PC-3 (cell line): Measurements from ENCODE around the gene GRIK1. TPM values are rescaled to one million over a fixed set of nuclear protein-coding genes. Genes with fewer than 3 reads are reported as not detected.

Experiments
- ATAC-seq: fragments of 200-7000 bp; cut with Tn5 transposase; 2 replicates; pipeline ENCODE4 v1.9.1; 2020; ENCODE audit warnings: mild to moderate bottlenecking, moderate library complexity
- BruUV-seq: library from RNA; stranded (reverse); fragments of 400-500 nt; replicated peaks from 2 replicates; lab custom pipeline; 2021; lab: Mats Ljungman, UMichigan
- CTCF ChIA-PET: fragments of 300-600 bp; sonication (Branson Sonifier 250); formaldehyde crosslinking; loops from one replicate; lab custom pipeline; 2022; ENCODE audit warnings: antibody characterized with exemption; lab: Charles Lee
- POLR2A ChIA-PET: fragments of 300-600 bp; sonication (Branson Sonifier 250); formaldehyde crosslinking; loops from one replicate; lab custom pipeline; 2022; ENCODE audit warnings: antibody characterized with exemption; ENCODE audit not compliant: unreplicated experiment; lab: Charles Lee
- DNase-seq: peaks from one replicate; pipeline ENCODE4 v3.0.0-alpha.2; 2015
- H2AFZ ChIP-seq: fragments of 300-600 bp; sonication (generic); 2 replicates; pipeline ENCODE4 v1.6.0; 2016; ENCODE audit warnings: antibody characterized with exemption, low read length
- H3F3A ChIP-seq: fragments of 300-600 bp; sonication (generic); one replicate; pipeline ENCODE4 v1.6.0; 2017; ENCODE audit warnings: antibody characterized with exemption, low read length, control low read depth, mild to moderate bottlenecking; ENCODE audit not compliant: unreplicated experiment
- H3K27ac ChIP-seq: fragments of 300-600 bp; sonication (generic); 2 replicates; pipeline ENCODE4 v1.5.1; 2016; ENCODE audit warnings: mild to moderate bottlenecking, low read length
- H3K27me3 ChIP-seq: fragments of 300-600 bp; sonication (generic); 2 replicates; pipeline ENCODE4 v1.6.1; 2016; ENCODE audit warnings: low read length, mixed read lengths
- H3K36me3 ChIP-seq: fragments of 300-600 bp; sonication (generic); 2 replicates; pipeline ENCODE4 v1.6.1; 2016; ENCODE audit warnings: low read depth, mixed run types, low read length, mixed read lengths
- H3K4me1 ChIP-seq: fragments of 300-600 bp; sonication (generic); 2 replicates; pipeline ENCODE4 v1.5.1; 2016; ENCODE audit warnings: low read length; ENCODE audit not compliant: insufficient read depth
- H3K4me2 ChIP-seq: fragments of 300-600 bp; sonication (generic); 2 replicates; pipeline ENCODE4 v1.6.0; 2016; ENCODE audit warnings: low read length
- H3K4me3 ChIP-seq: fragments of 300-600 bp; sonication (generic); 2 replicates; pipeline ENCODE4 v1.5.1; 2016; ENCODE audit warnings: mild to moderate bottlenecking, low read length, mixed read lengths
- H3K79me2 ChIP-seq: fragments of 300-600 bp; sonication (generic); 2 replicates; pipeline ENCODE4 v1.6.1; 2017; ENCODE audit warnings: low read length, mixed read lengths
- H3K9ac ChIP-seq: fragments of 300-600 bp; sonication (generic); 2 replicates; pipeline ENCODE4 v1.6.0; 2016; ENCODE audit warnings: mild to moderate bottlenecking, low read length
- H3K9me2 ChIP-seq: fragments of 300-600 bp; sonication (generic); replicated peaks from 2 replicates; pipeline ENCODE4 v1.6.1; 2016; ENCODE audit warnings: mixed run types, low read length, mixed read lengths
- H3K9me3 ChIP-seq: fragments of 300-600 bp; sonication (generic); 2 replicates; pipeline ENCODE4 v1.6.1; 2016; ENCODE audit warnings: low read length, mixed read lengths
- H4K20me1 ChIP-seq: fragments of 300-600 bp; sonication (generic); 2 replicates; pipeline ENCODE4 v1.6.1; 2016; ENCODE audit warnings: low read length, mixed read lengths
- CTCF ChIP-seq: fragments of 300-600 bp; sonication (generic); conservative IDR thresholded peaks from 2 replicates; pipeline ENCODE4 v1.5.1; 2017; ENCODE audit warnings: antibody characterized with exemption, low read depth, mild to moderate bottlenecking, low read length
- EZH2 ChIP-seq: fragments of 300-600 bp; sonication (generic); IDR thresholded peaks from one replicate; pipeline ENCODE4 v1.6.1; 2017; ENCODE audit warnings: antibody characterized with exemption, mild to moderate bottlenecking, low read length; ENCODE audit not compliant: unreplicated experiment
- EZH2phosphoT487 ChIP-seq: fragments of 300-600 bp; sonication (generic); IDR thresholded peaks from 2 replicates; pipeline ENCODE4 v1.6.1; 2018; ENCODE audit warnings: mild to moderate bottlenecking, antibody characterized with exemption, low read length, borderline replicate concordance
- intact Hi-C: fragments of 100-400 bp; cut with micrococcal nuclease; formaldehyde crosslinking; loops from 2 replicates; pipeline ENCODE4 v1.9.0; 2023
- total RNA-seq: library from RNA; depleted of rRNA; stranded (reverse); fragments of >200 nt; gene quantifications from 2 replicates; pipeline ENCODE4 v1.2.3, GENCODE V29; 2014

The GRIK1 gene
- total RNA-seq, 1 experiment from 2014 or later = not detected

- Histone ChIP-seq H2AFZ (no peak overlapping the region), H3K4me2 (no peak overlapping the region), H3K4me1 (no peaks in the 10 kb centered on the region), H3K36me3 (no peaks in the 10 kb centered on the region), H3K27ac (no peak overlapping the region), H3K9ac (no peak overlapping the region), H3K9me2 (no peaks in the 10 kb centered on the region), H4K20me1 (no peaks in the 10 kb centered on the region), H3K4me3 (no peak overlapping the region), H3K27me3 (no peaks in the 10 kb centered on the region), H3F3A (no peaks in the 10 kb centered on the region), H3K9me3 (no peaks in the 10 kb centered on the region), H3K79me2 (no peaks in the 10 kb centered on the region)
- ATAC-seq (no peak), DNase-seq (no peak)
- no TSS peak for BruUV-seq
- intact Hi-C loops = no loop called here
- TF ChIP-seq EZH2 = no peak
- TF ChIP-seq CTCF = no peak
- TF ChIP-seq EZH2phosphoT487 = no peak
- ChIA-PET POLR2A (no interaction called here), CTCF (no interaction called here)
Measured at GRCh38 chr21:29909571-29909970, 30.2 kb downstream of the GRIK1 start.

GRCh38 chr21:29904359-29905282 lies 35.2 kb downstream of the GRIK1 start:
- Histone ChIP-seq H3K4me2 (no peak overlapping the region), H3K9me3 (no peaks in the 10 kb centered on the region), H3K9me2 (no peaks in the 10 kb centered on the region), H3F3A (no peaks in the 10 kb centered on the region), H3K27ac (no peak overlapping the region), H3K4me1 (no peaks in the 10 kb centered on the region), H3K9ac (no peak overlapping the region), H3K27me3 (no peaks in the 10 kb centered on the region), H4K20me1 (no peaks in the 10 kb centered on the region), H2AFZ (no peak overlapping the region), H3K36me3 (no peaks in the 10 kb centered on the region), H3K79me2 (no peaks in the 10 kb centered on the region), H3K4me3 (no peak overlapping the region)
- CTCF ChIA-PET = no interaction called here
- intact Hi-C loops = no loop called here
- TF ChIP-seq EZH2phosphoT487 (no peak), EZH2 (no peak), CTCF (no peak)
- POLR2A ChIA-PET = no interaction called here
- ATAC-seq = no peak
- no TSS peak for BruUV-seq
- peak; percentile 24 for DNase-seq

- peaks cover 22% of the 10 kb centered on the region for H3K27me3 ChIP-seq
- H3F3A ChIP-seq = no peaks in the 10 kb centered on the region
- H3K4me1 ChIP-seq = no peaks in the 10 kb centered on the region
- H3K36me3 ChIP-seq = no peaks in the 10 kb centered on the region
- H3K9me2 ChIP-seq = no peaks in the 10 kb centered on the region
- no peak overlapping the region for H3K4me2 ChIP-seq
- no peaks in the 10 kb centered on the region for H4K20me1 ChIP-seq
- intact Hi-C loops = no loop called here
- POLR2A ChIA-PET = no interaction called here
- no peak overlapping the region for H2AFZ ChIP-seq
- CTCF ChIA-PET = no interaction called here
- no peaks in the 10 kb centered on the region for H3K9me3 ChIP-seq
- no TSS peak for BruUV-seq
- no peak overlapping the region for H3K4me3 ChIP-seq
- DNase-seq (no peak), ATAC-seq (no peak)
- H3K9ac ChIP-seq = no peak overlapping the region
- no peaks in the 10 kb centered on the region for H3K79me2 ChIP-seq
- TF ChIP-seq EZH2 (no peak), CTCF (no peak), EZH2phosphoT487 (no peak)
- no peak overlapping the region for H3K27ac ChIP-seq
Measured at GRCh38 chr21:29896884-29897283, 42.9 kb downstream of the GRIK1 start.
